ENCODE measurements around the gene GSE1.

Gene GSE1

DNA sequence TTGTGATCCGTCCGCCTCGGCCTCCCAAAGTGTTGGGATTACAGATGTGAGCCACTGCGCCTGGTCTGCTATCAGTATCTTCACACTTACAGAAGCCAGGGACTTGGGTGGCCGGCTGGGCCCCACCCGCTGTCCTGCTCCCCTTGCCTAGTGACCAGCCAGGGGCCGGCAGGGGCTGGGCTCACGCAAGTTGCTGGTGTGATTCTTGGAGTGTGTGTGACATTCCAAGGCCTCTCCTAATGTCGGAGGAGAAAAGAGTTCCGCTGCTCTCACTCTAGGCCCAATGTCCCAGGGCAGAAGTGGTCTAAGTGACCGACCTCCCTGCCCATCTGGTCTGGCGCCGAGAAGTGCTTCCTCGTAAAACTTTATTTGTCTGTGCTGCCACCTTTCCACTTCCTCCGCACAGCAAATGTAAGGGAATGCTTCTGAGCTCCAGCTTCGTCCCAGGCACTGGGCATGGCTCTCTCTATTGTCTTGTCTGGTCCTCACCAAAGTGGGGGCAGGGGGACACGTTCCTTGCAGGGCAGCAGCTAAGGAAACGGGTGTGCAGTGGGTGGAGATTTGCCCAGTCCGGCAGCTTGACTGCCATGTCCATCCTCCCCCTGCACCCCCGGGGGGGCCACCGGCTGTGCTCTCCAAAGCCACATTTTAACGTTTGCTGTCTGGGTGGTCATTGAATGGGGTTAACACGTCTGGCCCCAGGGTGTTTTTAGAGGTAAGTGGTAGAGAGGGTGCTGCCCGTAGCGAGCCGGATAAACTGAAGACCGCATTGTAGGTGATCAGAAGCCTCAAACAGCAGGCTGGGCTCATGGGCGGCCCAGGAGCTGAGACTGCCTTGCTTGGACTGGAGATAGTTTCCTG lies 7.8 kb upstream of the GSE1 start:
- DNase-seq (ENCODE audit: low spot score), result no peak

DNA sequence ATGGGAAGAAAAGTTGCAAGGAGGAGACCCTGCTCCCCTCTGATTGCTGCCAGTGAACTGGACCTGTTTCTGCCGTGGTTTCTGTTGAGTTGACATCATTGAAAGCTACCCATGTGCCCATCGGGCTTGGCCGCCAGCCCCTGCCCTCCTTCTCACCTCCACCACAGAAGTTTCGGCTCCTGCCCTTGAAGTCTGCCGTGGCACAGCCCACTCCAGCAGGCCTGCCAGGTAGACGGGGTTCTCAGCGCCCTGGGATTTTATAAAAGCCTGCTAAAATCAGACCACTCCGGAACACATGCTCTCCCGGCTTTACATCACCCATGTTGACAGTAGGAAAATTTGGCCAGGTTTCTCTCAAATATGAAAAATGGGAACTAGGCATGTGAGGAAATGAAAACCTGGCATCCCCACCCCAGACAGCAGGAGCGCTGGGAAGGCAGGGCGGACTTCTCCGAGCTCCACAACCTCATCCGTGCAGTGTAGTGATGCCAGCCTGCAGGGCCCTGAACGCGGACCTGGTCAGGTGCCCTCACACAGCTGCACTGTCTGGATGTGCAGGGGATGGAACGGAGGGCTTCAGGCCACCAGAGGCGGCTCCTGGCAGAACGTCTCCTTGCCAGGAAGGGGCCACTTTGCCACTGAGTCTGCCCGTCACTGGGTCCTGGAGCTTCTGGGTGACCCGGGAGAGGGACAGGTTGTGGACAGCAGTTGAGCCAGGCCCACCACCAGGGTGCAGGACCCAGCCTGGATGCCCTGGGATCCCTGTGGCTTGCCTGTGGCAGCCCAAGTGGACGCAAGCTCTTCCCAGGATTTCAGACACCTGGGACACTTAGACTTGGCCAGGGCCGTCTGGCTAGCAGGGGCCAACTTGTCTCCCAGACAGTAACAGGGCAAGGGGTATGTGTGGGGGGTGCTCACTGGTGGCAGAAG lies 6.9 kb upstream of the GSE1 start:
- DNase-seq (ENCODE audit: low spot score), result no peak

DNA sequence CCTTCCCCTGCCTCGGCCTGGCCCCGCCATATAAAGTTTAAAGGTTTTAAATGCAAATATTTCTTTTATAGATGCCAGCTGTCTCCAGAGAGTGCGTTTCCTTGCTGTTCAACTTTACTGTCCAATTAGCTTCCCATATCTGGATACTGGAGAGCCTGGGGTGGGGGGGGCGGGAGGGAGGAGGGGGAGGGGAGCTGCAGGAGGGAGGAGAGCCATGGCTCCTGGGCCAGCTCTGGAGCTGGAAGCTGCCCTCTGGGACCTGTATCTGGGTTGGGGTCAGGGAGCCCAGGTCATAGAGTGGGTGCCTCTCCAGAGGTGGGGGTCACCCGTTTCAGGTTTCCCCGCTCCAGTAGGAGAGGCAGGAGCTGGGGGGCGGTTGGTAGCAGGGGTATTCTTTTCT lies 6.2 kb upstream of the GSE1 start:
- DNase-seq (ENCODE audit: low spot score), result no peak

DNA sequence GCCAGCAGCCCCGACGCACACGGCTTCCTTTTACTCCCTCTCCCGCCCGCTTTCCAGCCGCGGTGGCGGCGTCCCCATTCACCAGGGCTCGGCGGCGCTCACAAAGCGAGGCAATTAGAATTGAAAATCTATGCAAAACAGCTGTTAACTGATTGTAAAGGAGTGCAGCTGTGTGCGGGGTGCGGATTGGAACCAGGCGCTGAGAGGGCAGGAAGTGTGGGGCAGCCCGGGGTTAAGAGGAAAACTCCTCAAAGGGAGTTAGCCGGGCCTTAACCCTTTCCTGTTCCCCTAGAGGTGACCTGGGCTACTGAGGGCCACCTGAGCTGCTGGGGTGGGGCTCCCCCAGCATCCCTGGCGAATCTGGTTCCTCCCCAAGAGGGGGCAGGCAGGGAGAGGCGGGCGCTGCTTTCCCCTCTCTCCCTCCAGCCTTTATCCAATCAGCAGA lies 5.8 kb upstream of the GSE1 start:
- no peak for DNase-seq (ENCODE audit: low spot score)

DNA sequence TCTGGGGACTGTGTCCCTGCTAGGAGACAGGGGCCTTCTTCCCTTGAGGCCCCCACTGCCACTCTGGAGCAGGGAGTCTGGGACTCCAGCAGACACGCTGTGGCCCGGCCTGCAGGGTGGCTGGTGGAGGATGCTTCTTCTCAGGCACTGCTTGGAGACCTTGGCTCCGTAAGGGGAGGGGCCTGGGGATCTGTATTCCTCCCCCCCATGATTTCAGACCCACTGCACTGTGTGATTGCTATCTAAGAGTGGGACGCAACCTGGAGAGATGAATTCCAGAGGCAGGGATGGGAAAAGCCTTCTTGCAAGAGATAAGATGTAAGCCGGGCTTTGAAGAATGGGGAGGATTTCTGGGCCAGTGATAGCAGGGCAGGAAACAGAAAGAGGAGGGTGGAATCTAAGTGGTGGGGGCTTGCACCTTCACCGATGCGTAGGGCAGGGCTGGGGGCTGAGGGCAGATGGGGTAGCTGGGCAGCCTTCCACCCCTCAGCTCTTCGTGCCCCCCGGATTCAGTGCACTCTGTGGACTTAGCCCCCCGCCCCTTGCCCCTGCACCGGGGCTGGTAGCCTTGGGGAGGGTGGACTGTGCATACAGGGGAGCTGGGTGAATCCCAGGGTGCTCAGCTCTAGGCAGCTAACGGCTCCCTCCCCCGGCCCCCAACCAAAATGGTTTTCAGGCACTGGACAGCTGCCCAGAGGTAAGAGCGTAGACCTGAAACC lies 5.2 kb upstream of the GSE1 start:
- DNase-seq (ENCODE audit: low spot score), result no peak

DNA sequence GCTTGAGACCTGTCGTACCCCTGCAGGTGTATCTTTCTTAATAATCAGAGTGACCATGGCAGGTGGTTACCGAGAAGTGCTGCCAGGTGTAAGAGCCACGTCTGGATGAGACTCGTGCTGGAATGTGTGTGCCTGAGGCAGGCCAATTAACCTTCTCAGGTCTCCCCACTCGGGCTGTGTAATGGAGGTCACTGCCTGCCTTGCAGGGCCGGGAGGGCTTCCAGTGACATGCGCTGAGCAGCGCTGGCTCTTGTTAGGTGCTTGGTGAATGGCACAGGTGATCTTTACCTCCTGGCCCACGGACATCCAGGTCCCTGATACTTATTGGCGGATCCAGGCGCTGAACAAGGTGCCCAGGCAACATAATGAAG lies 4.6 kb upstream of the GSE1 start:
- no peak for DNase-seq (ENCODE audit: low spot score)

DNA sequence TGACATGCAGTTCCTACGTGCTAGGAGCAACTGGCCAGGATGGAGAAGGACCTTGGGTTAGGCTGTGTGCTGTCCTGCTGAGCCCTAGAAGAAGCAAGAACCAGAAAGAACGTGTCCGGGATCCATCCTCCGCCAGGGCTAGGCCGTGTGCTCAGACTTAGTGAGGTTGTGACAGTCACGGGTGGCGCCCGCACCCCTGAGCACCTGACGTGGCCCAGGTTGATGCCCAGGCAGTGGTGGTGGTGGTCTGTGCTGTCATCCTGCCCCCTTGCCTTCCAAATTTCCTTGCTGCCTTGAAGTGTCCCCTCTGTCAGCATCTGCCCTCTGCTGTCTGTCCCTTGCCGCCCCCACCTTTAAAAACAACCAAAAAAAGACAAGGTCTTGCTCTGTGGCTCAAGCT lies 4.2 kb upstream of the GSE1 start:
- no peak for DNase-seq (ENCODE audit: low spot score)

DNA sequence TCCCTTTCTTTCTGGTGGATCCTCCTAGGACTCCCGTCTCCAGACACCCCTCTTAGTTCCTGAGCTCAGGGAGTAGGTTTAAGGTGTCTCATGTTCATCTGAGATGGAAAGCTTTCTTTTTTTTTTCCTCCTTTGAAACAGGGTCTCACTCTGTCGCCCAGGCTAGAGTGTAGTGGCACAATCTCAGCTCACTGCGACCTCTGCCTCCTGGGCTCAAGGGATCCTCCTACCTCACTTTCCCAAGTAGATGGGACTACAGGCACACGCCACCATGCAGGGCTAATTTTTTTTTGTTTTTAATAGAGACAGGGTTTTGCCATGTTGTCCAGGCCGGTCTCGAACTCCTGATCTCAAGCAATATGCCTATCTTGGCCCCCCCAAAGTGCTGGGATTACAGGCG lies 3.6 kb upstream of the GSE1 start:
- DNase-seq (ENCODE audit: low spot score), result no peak

DNA sequence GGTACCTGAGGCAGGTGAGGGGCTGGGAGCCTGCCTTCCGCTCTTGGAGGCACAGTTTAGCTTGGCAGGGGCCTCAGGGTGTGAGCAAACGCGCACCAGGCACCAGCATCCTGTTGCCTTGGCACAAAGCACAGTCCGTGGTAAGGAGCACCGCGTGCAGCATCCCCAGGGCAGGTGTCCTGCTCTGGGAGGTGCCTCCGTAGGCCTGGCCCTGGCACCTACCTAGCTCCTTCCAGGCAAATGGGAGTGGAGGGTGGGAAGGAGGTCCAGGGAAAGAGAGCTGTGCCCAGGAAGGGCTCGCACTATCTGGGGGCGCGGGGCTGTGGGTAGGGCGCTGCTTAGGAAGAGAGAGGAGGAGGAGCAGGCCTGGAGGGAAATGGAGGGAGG lies 3.1 kb upstream of the GSE1 start:
- no peak for DNase-seq (ENCODE audit: low spot score)

DNA sequence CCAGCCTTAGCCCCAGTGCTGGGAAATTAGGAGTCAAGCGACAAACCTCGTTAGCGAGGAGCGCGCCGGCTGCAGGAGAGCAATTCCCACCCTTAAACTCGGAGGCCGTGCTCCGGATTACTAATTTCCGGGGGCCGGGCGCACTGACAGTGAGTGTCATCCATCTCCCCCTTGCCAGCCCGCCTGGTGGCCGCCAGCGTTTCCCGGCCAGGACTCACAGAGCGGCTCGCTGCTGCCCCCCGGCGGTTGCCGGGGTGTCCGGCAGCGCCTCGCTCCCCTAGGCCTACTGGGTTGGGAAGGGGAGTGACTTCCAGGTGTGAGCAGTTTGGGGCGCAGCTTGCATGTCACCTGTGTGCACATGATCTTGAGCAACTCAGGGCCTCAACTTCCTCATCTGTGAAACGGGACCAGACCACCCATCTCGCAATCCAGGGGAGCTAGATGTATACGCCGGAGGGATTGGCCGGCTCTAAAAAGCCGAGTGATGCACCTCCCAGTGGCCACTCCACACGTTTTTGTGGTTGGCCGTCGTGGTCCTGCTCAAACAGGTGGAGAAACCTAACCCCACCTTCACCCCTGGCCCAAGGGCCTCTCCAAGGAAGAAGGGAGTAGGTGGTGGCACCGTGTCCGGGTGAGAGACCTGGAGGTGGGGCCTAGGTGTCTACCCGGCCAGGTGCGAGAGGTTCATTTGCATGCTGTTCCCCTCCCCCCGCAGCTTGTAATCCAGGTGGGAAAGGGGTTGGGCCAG lies 2.5 kb upstream of the GSE1 start:
- peak; percentile 76 for DNase-seq (ENCODE audit: low spot score)

DNA sequence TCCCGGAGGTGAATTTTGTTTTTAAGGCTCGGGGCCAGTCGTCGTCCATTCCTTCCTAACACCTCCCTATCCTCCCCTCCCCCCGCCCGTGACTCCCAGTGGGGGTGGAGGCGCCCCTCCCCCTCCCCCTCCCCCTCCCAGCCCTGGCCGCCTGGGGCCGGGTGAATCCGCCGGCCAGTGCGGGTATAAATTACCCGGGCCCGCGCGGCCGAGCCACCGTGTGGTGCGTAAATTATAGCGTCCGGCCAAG lies 2.0 kb upstream of the GSE1 start:
- DNase-seq (ENCODE audit: low spot score), result peak; percentile 31

DNA sequence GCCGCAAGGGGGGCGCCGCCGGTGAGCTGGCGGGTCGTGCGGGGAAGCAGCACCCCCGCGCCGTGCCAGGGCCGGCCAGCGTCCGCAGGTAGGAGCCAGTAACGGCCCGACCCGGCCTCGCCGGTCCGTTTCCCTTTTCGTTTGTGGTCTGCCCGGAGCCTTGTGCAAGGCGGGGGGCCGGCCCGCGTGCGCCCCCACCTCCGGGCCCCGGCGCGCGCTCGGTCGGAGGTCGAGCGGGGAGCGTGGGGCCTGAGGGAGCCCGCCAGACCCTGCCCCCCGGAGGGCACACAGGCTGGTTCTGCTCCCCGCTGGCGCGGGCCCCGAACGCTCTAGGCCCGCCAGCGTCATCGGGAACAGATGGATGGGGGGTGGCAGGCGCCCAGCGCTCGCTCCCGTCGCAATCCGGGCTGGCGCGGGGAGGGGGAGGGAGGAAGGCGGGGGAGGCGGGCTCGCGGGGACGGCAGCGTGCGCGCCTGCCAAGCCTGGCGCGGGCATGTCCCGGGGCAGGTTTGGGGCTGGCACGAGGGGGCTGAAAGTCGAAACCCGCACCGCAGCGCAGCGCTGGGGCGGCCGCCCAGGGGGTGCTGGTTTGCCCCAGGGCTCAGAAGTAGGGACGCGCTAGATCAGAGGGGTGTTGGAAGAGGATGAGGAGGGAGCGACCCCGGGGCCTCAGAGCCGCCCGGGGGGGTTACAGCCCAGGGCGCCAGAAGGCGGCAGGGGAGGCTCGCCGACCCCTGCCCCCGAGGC lies 1.5 kb upstream of the GSE1 start:
- DNase-seq (ENCODE audit: low spot score), result peak; percentile 82

DNA sequence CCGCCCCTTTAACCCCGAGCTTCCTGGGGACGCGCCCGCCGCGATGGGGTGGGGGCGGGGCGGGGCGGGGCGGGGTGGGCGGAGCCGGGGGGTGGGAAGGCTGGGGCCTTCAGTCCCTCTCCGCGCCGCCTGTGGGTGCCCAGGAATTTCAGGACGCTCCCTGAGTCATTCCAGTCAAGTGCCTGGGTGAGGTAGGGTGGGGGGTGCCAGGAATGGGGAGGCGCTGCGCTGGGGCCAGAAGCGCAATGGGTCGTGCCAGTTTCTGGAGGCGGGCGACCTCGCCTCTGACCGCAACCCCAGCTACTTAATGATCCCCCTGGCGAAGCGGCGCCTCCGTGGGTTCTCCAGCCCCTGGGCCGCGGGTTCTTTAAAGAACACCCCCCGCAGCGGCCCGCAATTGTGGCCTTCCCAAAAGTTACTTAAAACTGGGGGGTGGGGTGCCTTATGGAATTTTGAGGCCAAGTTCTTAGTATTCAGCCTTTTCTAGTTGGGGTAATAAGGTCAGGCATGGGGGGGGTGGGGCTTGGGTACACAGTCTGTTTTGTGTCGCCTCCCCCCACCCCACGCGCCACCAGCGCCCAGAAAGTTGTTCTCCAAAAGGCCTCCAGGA lies 826 bp upstream of the GSE1 start:
- peak; percentile 15 for DNase-seq (ENCODE audit: low spot score)

DNA sequence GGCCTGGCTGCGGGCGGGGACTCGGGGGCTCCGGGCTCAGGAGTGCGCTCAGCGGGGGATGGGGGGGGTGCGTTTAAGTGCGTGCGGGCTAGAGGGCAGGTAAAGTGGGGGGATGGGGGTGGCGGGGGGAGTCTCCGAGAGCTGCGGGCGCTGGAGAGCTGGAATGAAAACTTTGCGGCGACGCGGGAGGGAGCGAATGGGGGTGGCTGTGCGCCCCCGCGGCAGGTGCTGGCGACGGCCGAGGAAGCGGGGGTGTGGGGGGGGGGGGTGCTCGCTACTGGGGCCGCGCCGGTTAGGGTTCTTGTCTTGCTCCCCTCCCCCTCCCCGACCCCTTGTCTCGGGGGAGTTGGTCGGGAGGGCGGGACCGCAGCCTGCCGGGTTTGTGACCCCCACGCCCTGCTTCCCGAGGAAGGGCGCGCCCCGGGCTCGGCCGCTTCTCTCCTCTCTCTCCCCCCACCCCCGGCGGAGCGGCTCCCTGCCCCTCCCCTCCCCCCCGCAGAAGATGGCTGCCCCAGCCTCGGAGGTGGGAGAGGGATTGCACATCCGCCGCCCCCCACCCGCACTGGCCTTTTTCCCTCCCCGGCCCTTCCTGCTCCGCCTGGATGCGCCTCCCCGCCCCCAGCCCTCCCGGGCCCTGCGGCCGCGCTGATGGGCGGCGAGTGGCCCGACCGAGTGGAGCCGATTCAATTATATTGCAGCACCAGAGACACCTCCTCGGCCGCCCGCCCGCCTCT lies 649 bp downstream of the GSE1 start:
- no peak for DNase-seq (ENCODE audit: low spot score)

DNA sequence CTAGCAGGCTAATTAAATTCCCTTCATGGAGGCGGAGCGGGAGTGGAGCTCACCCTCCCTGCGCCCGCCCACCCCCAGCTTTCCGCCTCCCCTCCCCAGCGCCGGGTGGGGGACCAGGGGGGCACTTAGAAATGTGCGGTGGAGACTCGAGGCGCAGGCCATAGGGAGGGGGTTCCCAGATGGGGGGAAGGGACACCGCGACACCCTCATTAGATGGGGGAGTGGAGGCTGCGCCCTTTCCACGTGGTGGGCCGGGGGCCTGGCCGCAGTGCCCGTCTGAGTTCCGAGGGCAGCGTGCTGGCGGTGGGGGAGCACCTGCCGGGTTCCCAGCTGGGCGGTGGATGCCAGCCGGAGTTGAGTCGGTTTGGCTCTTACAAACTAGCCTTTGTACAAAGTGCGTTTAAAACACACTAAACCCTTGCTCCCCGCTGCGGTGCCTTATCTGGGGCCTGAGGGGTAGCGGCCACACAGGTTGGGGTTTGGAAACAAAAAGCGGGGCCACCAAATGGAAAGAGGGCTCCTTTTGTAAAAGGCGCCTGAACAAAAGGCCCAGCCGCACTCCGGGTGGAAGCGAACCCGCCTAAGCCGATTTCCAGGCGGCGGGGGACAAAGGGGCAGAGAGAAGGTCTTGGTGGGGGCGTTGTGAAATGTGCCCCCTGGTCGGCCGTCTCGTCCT lies 1.4 kb downstream of the GSE1 start:
- DNase-seq (ENCODE audit: low spot score), result peak; percentile 8

DNA sequence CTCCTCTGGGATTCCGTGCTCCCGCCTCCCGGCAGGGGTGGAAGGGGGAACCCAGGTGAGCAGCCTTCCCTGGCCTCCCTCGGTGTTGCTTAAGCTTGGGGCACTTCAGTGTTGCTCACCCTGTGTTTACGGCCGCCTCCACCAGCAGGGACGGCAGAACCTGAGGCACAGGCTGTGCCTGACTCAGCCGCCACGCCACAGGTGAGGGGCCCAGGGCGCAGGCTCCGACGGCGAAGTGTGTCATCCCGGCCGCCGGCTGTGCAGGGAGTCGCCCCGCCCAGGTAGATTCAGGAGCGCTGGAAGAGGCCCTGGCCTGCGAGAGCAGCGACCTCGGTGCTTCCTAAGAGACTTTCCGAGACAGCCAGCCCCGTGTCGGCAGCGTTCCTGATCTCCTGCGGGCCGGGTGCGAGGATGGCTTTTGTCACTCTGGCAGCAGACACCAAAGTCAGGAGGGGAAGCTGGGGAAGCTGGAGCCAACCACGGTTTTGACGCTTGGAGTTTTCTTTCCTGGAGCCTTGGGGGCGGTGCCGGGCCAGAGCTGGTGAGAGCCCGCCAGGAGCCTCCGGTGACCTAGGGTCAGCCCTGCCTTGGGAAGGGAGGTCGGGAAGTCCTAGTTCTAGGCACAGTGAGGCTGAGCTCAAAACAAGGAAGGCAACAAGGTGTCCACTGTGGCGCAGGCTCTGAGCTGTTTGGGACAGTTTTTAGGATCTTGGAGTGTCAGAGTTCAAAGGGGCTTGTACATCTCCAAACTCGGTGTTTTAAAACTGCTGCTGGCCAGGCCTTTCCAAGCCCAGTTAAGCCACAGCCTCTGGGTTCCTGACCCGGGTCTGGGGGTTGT lies 2.1 kb downstream of the GSE1 start:
- no peak for DNase-seq (ENCODE audit: low spot score)

DNA sequence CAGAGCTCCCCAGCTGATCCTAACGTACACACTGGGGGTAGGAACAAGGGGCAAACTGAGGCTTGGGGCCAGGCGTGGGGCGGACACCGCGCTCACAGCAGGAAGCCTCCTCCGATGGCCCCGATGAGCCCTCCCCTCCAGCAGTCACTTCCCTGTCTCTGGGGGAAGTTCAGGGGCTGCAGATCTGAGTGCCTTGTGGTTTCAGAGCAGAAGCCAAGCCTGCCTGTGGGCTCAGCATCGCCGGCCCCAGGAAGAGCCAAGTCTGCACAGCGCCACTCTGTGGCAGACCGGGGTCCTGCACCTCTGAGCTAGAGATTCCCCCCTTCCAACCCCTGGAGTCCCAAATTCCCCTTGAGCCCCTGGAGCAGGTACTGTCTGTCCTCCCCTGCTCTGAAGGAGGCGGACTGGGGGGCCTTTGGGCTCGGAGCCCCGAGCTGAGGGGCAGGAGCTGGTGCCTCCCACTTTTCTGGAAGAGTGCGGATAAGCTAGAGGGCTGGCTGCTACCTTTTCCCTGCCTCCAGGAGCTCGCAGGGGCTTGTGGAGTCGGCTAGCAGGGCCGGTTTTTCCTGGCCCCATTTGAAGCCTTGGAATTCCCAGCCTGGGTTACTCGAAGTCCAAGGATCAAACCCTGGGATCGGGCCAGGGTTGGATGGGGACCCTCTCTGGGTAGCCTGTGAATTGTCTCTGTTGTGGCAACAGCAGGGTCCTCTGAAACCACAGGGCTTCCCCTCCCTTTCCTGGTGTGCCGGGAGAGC lies 2.9 kb downstream of the GSE1 start:
- DNase-seq (ENCODE audit: low spot score), result peak; percentile 67
